Measurements from ENCODE around the gene PHLDB2. TPM values are rescaled to one million over a fixed set of nuclear protein-coding genes. Genes with fewer than 3 reads are reported as not detected.
"Not testable (repeated sequence)": the region's sequence is repeated elsewhere in the genome, so short reads cannot be mapped to it uniquely, and the experiment has no call there.

PHLDB2 gene
- total RNA-seq, 5 donors from 2014 or later (not counting 1 experiment from before 2014, with no cell fraction given) = 2.0 to 12.1 (median 3.9) TPM

GRCh38 chr3:111816771-111817170 is 42.3 kb upstream of the PHLDB2 start:
- H3K36me3 Mint-ChIP-seq, CTCF ChIA-PET, H3K27me3 Mint-ChIP-seq: not testable (repeated sequence)

GRCh38 chr3:111819927-111820326 is 39.1 kb upstream of the PHLDB2 start:
- Histone ChIP-seq H3K4me3 (ENCODE audit: control insufficient read depth in 1 of 2, extremely low read depth in 1 of 2, low read length in 1 of 2) (no peak overlapping the region), H3K36me3 (ENCODE audit: control insufficient read depth in 2 of 2, extremely low read depth in 1 of 2, insufficient read depth in 1 of 2, low read length in 1 of 2) (no peaks in the 10 kb centered on the region), H3K27ac (ENCODE audit: low read length) (no peak overlapping the region), H3K9me3 (no peaks in the 10 kb centered on the region), H3K27me3 (replicated peaks in 1 of 2; ENCODE audit: control insufficient read depth in 2 of 2, extremely low read depth in 1 of 2, insufficient read depth in 2 of 2, low read length in 1 of 2) (no peaks in the 10 kb centered on the region), H3K4me1 (ENCODE audit: control insufficient read depth in 1 of 2, extremely low read depth in 1 of 2, insufficient read depth in 2 of 2, low read length in 2 of 2) (no peaks in the 10 kb centered on the region)
- Mint-ChIP-seq H3K9me3 (peaks cover 18 to 25% (median 20%) of the 10 kb centered on the region in 3 donors), H3K27me3 (peaks cover 0 to 3% of the 10 kb centered on the region in 2 donors), H3K4me1 (no peaks in the 10 kb centered on the region), H3K36me3 (no peaks in the 10 kb centered on the region), H3K27ac (no peak overlapping the region), H3K4me3 (no peak overlapping the region)
- WGBS (ENCODE audit: insufficient coverage) = no CpG with 5 or more reads among the region's 5 CpGs
- CTCF ChIA-PET = no interaction called here
- ATAC-seq (replicated peaks in 1 of 4) (no peak), DNase-seq (no peak)
- POLR2A ChIA-PET = no interaction called here

More at GRCh38 chr3:111816771-111817170, 42.3 kb upstream of the PHLDB2 start:
- H3K27ac ChIP-seq (ENCODE audit: low read length); POLR2A ChIA-PET; H3K4me1 ChIP-seq (ENCODE audit: control insufficient read depth in 1 of 2, extremely low read depth in 1 of 2, insufficient read depth in 2 of 2, low read length in 2 of 2); H3K9me3 ChIP-seq; DNase-seq; ATAC-seq (replicated peaks in 1 of 4); H3K4me1 Mint-ChIP-seq; H3K27ac Mint-ChIP-seq; H3K4me3 Mint-ChIP-seq; H3K36me3 ChIP-seq (ENCODE audit: control insufficient read depth in 2 of 2, extremely low read depth in 1 of 2, insufficient read depth in 1 of 2, low read length in 1 of 2); H3K27me3 ChIP-seq (replicated peaks in 1 of 2; ENCODE audit: control insufficient read depth in 2 of 2, extremely low read depth in 1 of 2, insufficient read depth in 2 of 2, low read length in 1 of 2); H3K4me3 ChIP-seq (ENCODE audit: control insufficient read depth in 1 of 2, extremely low read depth in 1 of 2, low read length in 1 of 2): not testable (repeated sequence)
- 86% methylated on average over 1 of the region's 1 CpG for whole genome bisulfite sequencing (ENCODE audit: insufficient coverage)
- H3K9me3 Mint-ChIP-seq = peaks cover 18 to 26% (median 20%) of the 10 kb centered on the region in 3 donors

GRCh38 chr3:111820651-111821050 is 38.4 kb upstream of the PHLDB2 start:
- Mint-ChIP-seq H3K4me1 (no peaks in the 10 kb centered on the region), H3K27ac (no peak overlapping the region), H3K36me3 (no peaks in the 10 kb centered on the region), H3K9me3 (peaks cover 13 to 19% (median 18%) of the 10 kb centered on the region in 3 donors), H3K4me3 (no peak overlapping the region), H3K27me3 (peaks cover 0 to 3% of the 10 kb centered on the region in 2 donors)
- H3K4me1 ChIP-seq (ENCODE audit: control insufficient read depth in 1 of 2, extremely low read depth in 1 of 2, insufficient read depth in 2 of 2, low read length in 2 of 2) = no peaks in the 10 kb centered on the region
- 100% methylated on average over 1 of the region's 3 CpGs for WGBS (ENCODE audit: insufficient coverage)
- H3K27me3 ChIP-seq (replicated peaks in 1 of 2; ENCODE audit: control insufficient read depth in 2 of 2, extremely low read depth in 1 of 2, insufficient read depth in 2 of 2, low read length in 1 of 2) = no peaks in the 10 kb centered on the region
- CTCF ChIA-PET = no interaction called here
- DNase-seq (no peak), ATAC-seq (replicated peaks in 1 of 4) (no peak)
- POLR2A ChIA-PET = no interaction called here
- H3K27ac ChIP-seq (ENCODE audit: low read length) = no peak overlapping the region
- H3K36me3 ChIP-seq (ENCODE audit: control insufficient read depth in 2 of 2, extremely low read depth in 1 of 2, insufficient read depth in 1 of 2, low read length in 1 of 2) = no peaks in the 10 kb centered on the region
- no peaks in the 10 kb centered on the region for H3K9me3 ChIP-seq
- no peak overlapping the region for H3K4me3 ChIP-seq (ENCODE audit: control insufficient read depth in 1 of 2, extremely low read depth in 1 of 2, low read length in 1 of 2)

GRCh38 chr3:111821891-111822290 is 37.2 kb upstream of the PHLDB2 start:
- ATAC-seq (replicated peaks in 1 of 4) = no peak
- no peak overlapping the region for H3K27ac ChIP-seq (ENCODE audit: low read length)
- no peaks in the 10 kb centered on the region for H3K27me3 ChIP-seq (replicated peaks in 1 of 2; ENCODE audit: control insufficient read depth in 2 of 2, extremely low read depth in 1 of 2, insufficient read depth in 2 of 2, low read length in 1 of 2)
- ChIA-PET CTCF (no interaction called here), POLR2A (interaction anchor here in 1 of 2 donors (0.7 kb wide), 1 partner anchor 60 kb away, joined by 3 read pairs; no protein-coding TSS in a partner anchor)
- no peak overlapping the region for H3K4me3 Mint-ChIP-seq
- no peak overlapping the region for H3K4me3 ChIP-seq (ENCODE audit: control insufficient read depth in 1 of 2, extremely low read depth in 1 of 2, low read length in 1 of 2)
- no peaks in the 10 kb centered on the region for H3K36me3 Mint-ChIP-seq
- no peak overlapping the region for H3K27ac Mint-ChIP-seq
- no peak for DNase-seq
- no peaks in the 10 kb centered on the region for H3K4me1 ChIP-seq (ENCODE audit: control insufficient read depth in 1 of 2, extremely low read depth in 1 of 2, insufficient read depth in 2 of 2, low read length in 2 of 2)
- peaks cover 0 to 3% (median 2%) of the 10 kb centered on the region in 3 donors for H3K4me1 Mint-ChIP-seq
- no peaks in the 10 kb centered on the region for H3K36me3 ChIP-seq (ENCODE audit: control insufficient read depth in 2 of 2, extremely low read depth in 1 of 2, insufficient read depth in 1 of 2, low read length in 1 of 2)
- peaks cover 0 to 3% of the 10 kb centered on the region in 2 donors for H3K27me3 Mint-ChIP-seq
- peaks cover 7 to 15% (median 13%) of the 10 kb centered on the region in 3 donors for H3K9me3 Mint-ChIP-seq
- H3K9me3 ChIP-seq = no peaks in the 10 kb centered on the region

- Mint-ChIP-seq H3K27ac (no peak overlapping the region), H3K4me3 (no peak overlapping the region), H3K27me3 (peaks cover 0 to 3% of the 10 kb centered on the region in 2 donors), H3K4me1 (peaks cover 0 to 4% (median 3%) of the 10 kb centered on the region in 3 donors), H3K9me3 (peaks cover 5 to 13% (median 11%) of the 10 kb centered on the region in 3 donors), H3K36me3 (no peaks in the 10 kb centered on the region)
- POLR2A ChIA-PET = interaction anchor here in 1 of 2 donors (0.7 kb wide), 1 partner anchor 59 kb away, joined by 3 read pairs; no protein-coding TSS in a partner anchor
- no peak overlapping the region for H3K4me3 ChIP-seq (ENCODE audit: control insufficient read depth in 1 of 2, extremely low read depth in 1 of 2, low read length in 1 of 2)
- ATAC-seq (replicated peaks in 1 of 4) (no peak), DNase-seq (no peak)
- no peaks in the 10 kb centered on the region for H3K36me3 ChIP-seq (ENCODE audit: control insufficient read depth in 2 of 2, extremely low read depth in 1 of 2, insufficient read depth in 1 of 2, low read length in 1 of 2)
- no peaks in the 10 kb centered on the region for H3K9me3 ChIP-seq
- no peak overlapping the region for H3K27ac ChIP-seq (ENCODE audit: low read length)
- WGBS (ENCODE audit: insufficient coverage) = no CpG with 5 or more reads among the region's 1 CpG
- H3K27me3 ChIP-seq (replicated peaks in 1 of 2; ENCODE audit: control insufficient read depth in 2 of 2, extremely low read depth in 1 of 2, insufficient read depth in 2 of 2, low read length in 1 of 2) = no peaks in the 10 kb centered on the region
- H3K4me1 ChIP-seq (ENCODE audit: control insufficient read depth in 1 of 2, extremely low read depth in 1 of 2, insufficient read depth in 2 of 2, low read length in 2 of 2) = no peaks in the 10 kb centered on the region
- CTCF ChIA-PET = no interaction called here
Observed at GRCh38 chr3:111822804-111823203, 36.3 kb upstream of the PHLDB2 start.

- Mint-ChIP-seq H3K27me3 (peaks cover 0 to 3% of the 10 kb centered on the region in 2 donors), H3K36me3 (no peaks in the 10 kb centered on the region), H3K27ac (no peak overlapping the region), H3K9me3 (peaks cover 5 to 13% (median 11%) of the 10 kb centered on the region in 3 donors), H3K4me3 (no peak overlapping the region), H3K4me1 (peaks cover 0 to 4% (median 3%) of the 10 kb centered on the region in 3 donors)
- no peaks in the 10 kb centered on the region for H3K4me1 ChIP-seq (ENCODE audit: control insufficient read depth in 1 of 2, extremely low read depth in 1 of 2, insufficient read depth in 2 of 2, low read length in 2 of 2)
- H3K27me3 ChIP-seq (replicated peaks in 1 of 2; ENCODE audit: control insufficient read depth in 2 of 2, extremely low read depth in 1 of 2, insufficient read depth in 2 of 2, low read length in 1 of 2) = no peaks in the 10 kb centered on the region
- WGBS (ENCODE audit: insufficient coverage) = 100% methylated on average over 1 of the region's 4 CpGs
- CTCF ChIA-PET = no interaction called here
- H3K27ac ChIP-seq (ENCODE audit: low read length) = no peak overlapping the region
- POLR2A ChIA-PET = no interaction called here
- no peak for DNase-seq
- ATAC-seq (replicated peaks in 1 of 4) = no peak
- H3K36me3 ChIP-seq (ENCODE audit: control insufficient read depth in 2 of 2, extremely low read depth in 1 of 2, insufficient read depth in 1 of 2, low read length in 1 of 2) = no peaks in the 10 kb centered on the region
- no peaks in the 10 kb centered on the region for H3K9me3 ChIP-seq
- no peak overlapping the region for H3K4me3 ChIP-seq (ENCODE audit: control insufficient read depth in 1 of 2, extremely low read depth in 1 of 2, low read length in 1 of 2)
Observed at GRCh38 chr3:111823341-111823855, 35.7 kb upstream of the PHLDB2 start.

- Mint-ChIP-seq H3K27me3 (peaks cover 0 to 3% of the 10 kb centered on the region in 2 donors), H3K27ac (no peak overlapping the region), H3K9me3 (peaks cover 4 to 6% (median 5%) of the 10 kb centered on the region in 3 donors), H3K4me1 (peaks cover 0 to 4% (median 3%) of the 10 kb centered on the region in 3 donors), H3K4me3 (no peak overlapping the region), H3K36me3 (no peaks in the 10 kb centered on the region)
- 70% methylated on average over 3 of the region's 4 CpGs for WGBS (ENCODE audit: insufficient coverage)
- no peak overlapping the region for H3K27ac ChIP-seq (ENCODE audit: low read length)
- no peaks in the 10 kb centered on the region for H3K36me3 ChIP-seq (ENCODE audit: control insufficient read depth in 2 of 2, extremely low read depth in 1 of 2, insufficient read depth in 1 of 2, low read length in 1 of 2)
- ATAC-seq (replicated peaks in 1 of 4) (no peak), DNase-seq (no peak)
- H3K4me3 ChIP-seq (ENCODE audit: control insufficient read depth in 1 of 2, extremely low read depth in 1 of 2, low read length in 1 of 2) = no peak overlapping the region
- no peaks in the 10 kb centered on the region for H3K9me3 ChIP-seq
- no peaks in the 10 kb centered on the region for H3K27me3 ChIP-seq (replicated peaks in 1 of 2; ENCODE audit: control insufficient read depth in 2 of 2, extremely low read depth in 1 of 2, insufficient read depth in 2 of 2, low read length in 1 of 2)
- CTCF ChIA-PET = no interaction called here
- H3K4me1 ChIP-seq (ENCODE audit: control insufficient read depth in 1 of 2, extremely low read depth in 1 of 2, insufficient read depth in 2 of 2, low read length in 2 of 2) = no peaks in the 10 kb centered on the region
- POLR2A ChIA-PET = no interaction called here
Observed at GRCh38 chr3:111824351-111824750, 34.7 kb upstream of the PHLDB2 start.
